MG63 (cell line): ENCODE measurements around the gene TIAM1. TPM values are rescaled to one million over a fixed set of nuclear protein-coding genes. Genes with fewer than 3 reads are reported as not detected.

ENCODE experiments used
- DNase-seq: peaks from one replicate; pipeline ENCODE4 v3.0.0-alpha.2; 2020
- H3K27me3 ChIP-seq: fragments of 250-450 bp; sonication (Bioruptor Pico); 2 replicates; pipeline ENCODE4 v1.5.1; 2020; ENCODE audit warnings: mild to moderate bottlenecking, moderate library complexity
- H3K36me3 ChIP-seq: fragments of 250-450 bp; sonication (Bioruptor Pico); 2 replicates; pipeline ENCODE4 v1.5.1; 2020; ENCODE audit warnings: mild to moderate bottlenecking, moderate library complexity
- H3K4me3 ChIP-seq: fragments of 250-450 bp; sonication (Bioruptor Pico); 2 replicates; pipeline ENCODE4 v1.5.1; 2020; ENCODE audit warnings: mild to moderate bottlenecking, moderate library complexity
- H3K9me3 ChIP-seq: fragments of 250-450 bp; sonication (Bioruptor Pico); 2 replicates; pipeline ENCODE4 v1.5.1; 2020; ENCODE audit warnings: mild to moderate bottlenecking, moderate library complexity
- total RNA-seq: library from RNA; depleted of rRNA; stranded (reverse); fragments of >200 nt; shearing (Covaris generic); gene quantifications from 2 replicates; pipeline ENCODE4 v1.2.3, GENCODE V29; 2014; ENCODE audit warnings: low replicate concordance

TIAM1 gene
- total RNA-seq, 1 experiment from 2014 or later = 2.2 TPM

- H3K27me3 ChIP-seq = no peaks in the 10 kb centered on the region
- H3K9me3 ChIP-seq = no peaks in the 10 kb centered on the region
- no peaks in the 10 kb centered on the region for H3K36me3 ChIP-seq
- no peak overlapping the region for H3K4me3 ChIP-seq
- DNase-seq = no peak
Measured at GRCh38 chr21:31162079-31162699, 181.9 kb downstream of the TIAM1 start.

GRCh38 chr21:31161157-31161556, 182.9 kb downstream of the TIAM1 start:
- Histone ChIP-seq H3K9me3 (peaks cover 4% of the 10 kb centered on the region; the same call in 1 of the 2 replicates), H3K4me3 (no peak overlapping the region), H3K36me3 (no peaks in the 10 kb centered on the region), H3K27me3 (no peaks in the 10 kb centered on the region)
- peak; percentile 20 for DNase-seq

GRCh38 chr21:31159808-31160207, 184.3 kb downstream of the TIAM1 start:
- no peak for DNase-seq
- H3K4me3 ChIP-seq = no peak overlapping the region
- H3K27me3 ChIP-seq = no peaks in the 10 kb centered on the region
- no peaks in the 10 kb centered on the region for H3K36me3 ChIP-seq
- H3K9me3 ChIP-seq = peaks cover 4% of the 10 kb centered on the region; the same call in 1 of the 2 replicates

GRCh38 chr21:31158789-31159581, 185.1 kb downstream of the TIAM1 start:
- no peaks in the 10 kb centered on the region for H3K27me3 ChIP-seq
- no peak for DNase-seq
- H3K9me3 ChIP-seq = peaks cover 4% of the 10 kb centered on the region; the same call in 1 of the 2 replicates

GRCh38 chr21:31157756-31158155, 186.3 kb downstream of the TIAM1 start:
- no peak overlapping the region for H3K4me3 ChIP-seq
- peaks cover 4% of the 10 kb centered on the region; the same call in 1 of the 2 replicates for H3K9me3 ChIP-seq
- H3K27me3 ChIP-seq = no peaks in the 10 kb centered on the region
- DNase-seq = no peak
- H3K36me3 ChIP-seq = no peaks in the 10 kb centered on the region

More at GRCh38 chr21:31158789-31159581, 185.1 kb downstream of the TIAM1 start:
- H3K36me3 ChIP-seq = no peaks in the 10 kb centered on the region
- no peak overlapping the region for H3K4me3 ChIP-seq

GRCh38 chr21:31156662-31157061, 187.4 kb downstream of the TIAM1 start:
- Histone ChIP-seq H3K36me3 (no peaks in the 10 kb centered on the region), H3K9me3 (peaks cover 4% of the 10 kb centered on the region; the same call in 1 of the 2 replicates), H3K27me3 (no peaks in the 10 kb centered on the region), H3K4me3 (no peak overlapping the region)
- DNase-seq = no peak

- no peak overlapping the region for H3K4me3 ChIP-seq
- peaks cover 4% of the 10 kb centered on the region; the same call in 1 of the 2 replicates for H3K9me3 ChIP-seq
Measured at GRCh38 chr21:31156169-31156568, 187.9 kb downstream of the TIAM1 start.

GRCh38 chr21:31151156-31152045, 192.7 kb downstream of the TIAM1 start:
- H3K9me3 ChIP-seq = no peaks in the 10 kb centered on the region
- DNase-seq = no peak
- no peak overlapping the region for H3K4me3 ChIP-seq
- H3K27me3 ChIP-seq = no peaks in the 10 kb centered on the region
- H3K36me3 ChIP-seq = no peaks in the 10 kb centered on the region

More at GRCh38 chr21:31156169-31156568, 187.9 kb downstream of the TIAM1 start:
- Histone ChIP-seq H3K36me3 (no peaks in the 10 kb centered on the region), H3K27me3 (no peaks in the 10 kb centered on the region)
- no peak for DNase-seq

- H3K9me3 ChIP-seq = no peaks in the 10 kb centered on the region
- no peak for DNase-seq
- H3K36me3 ChIP-seq = no peaks in the 10 kb centered on the region
- no peak overlapping the region for H3K4me3 ChIP-seq
- no peaks in the 10 kb centered on the region for H3K27me3 ChIP-seq
Measured at GRCh38 chr21:31145274-31145673, 198.8 kb downstream of the TIAM1 start.

GRCh38 chr21:31143036-31143435, 201.0 kb downstream of the TIAM1 start:
- Histone ChIP-seq H3K36me3 (no peaks in the 10 kb centered on the region), H3K4me3 (no peak overlapping the region), H3K9me3 (no peaks in the 10 kb centered on the region), H3K27me3 (no peaks in the 10 kb centered on the region)
- DNase-seq = no peak

- H3K9me3 ChIP-seq = no peaks in the 10 kb centered on the region
- no peak for DNase-seq
- H3K27me3 ChIP-seq = no peaks in the 10 kb centered on the region
- H3K4me3 ChIP-seq = no peak overlapping the region
- H3K36me3 ChIP-seq = no peaks in the 10 kb centered on the region
Measured at GRCh38 chr21:31142600-31142999, 201.5 kb downstream of the TIAM1 start.

- DNase-seq = no peak
- Histone ChIP-seq H3K36me3 (no peaks in the 10 kb centered on the region), H3K4me3 (no peak overlapping the region), H3K27me3 (no peaks in the 10 kb centered on the region), H3K9me3 (no peaks in the 10 kb centered on the region)
Measured at GRCh38 chr21:31141389-31142000, 202.6 kb downstream of the TIAM1 start.

- H3K4me3 ChIP-seq = no peak overlapping the region
- no peak for DNase-seq
- H3K27me3 ChIP-seq = no peaks in the 10 kb centered on the region
- no peaks in the 10 kb centered on the region for H3K9me3 ChIP-seq
- no peaks in the 10 kb centered on the region for H3K36me3 ChIP-seq
Measured at GRCh38 chr21:31140676-31141075, 203.4 kb downstream of the TIAM1 start.

- H3K4me3 ChIP-seq = no peak overlapping the region
- no peaks in the 10 kb centered on the region for H3K9me3 ChIP-seq
- H3K36me3 ChIP-seq = no peaks in the 10 kb centered on the region
- H3K27me3 ChIP-seq = no peaks in the 10 kb centered on the region
- no peak for DNase-seq
Measured at GRCh38 chr21:31140025-31140424, 204.0 kb downstream of the TIAM1 start.

GRCh38 chr21:31137960-31138359, 206.1 kb downstream of the TIAM1 start:
- H3K4me3 ChIP-seq = no peak overlapping the region
- no peaks in the 10 kb centered on the region for H3K9me3 ChIP-seq
- no peaks in the 10 kb centered on the region for H3K27me3 ChIP-seq
- no peaks in the 10 kb centered on the region for H3K36me3 ChIP-seq
- DNase-seq = no peak

- Histone ChIP-seq H3K9me3 (no peaks in the 10 kb centered on the region), H3K36me3 (no peaks in the 10 kb centered on the region), H3K4me3 (no peak overlapping the region), H3K27me3 (no peaks in the 10 kb centered on the region)
- DNase-seq = peak; percentile 45
Measured at GRCh38 chr21:31136891-31137290, 207.2 kb downstream of the TIAM1 start.
